ENCODE measurements around the gene NELFCD.

The NELFCD gene

DNA sequence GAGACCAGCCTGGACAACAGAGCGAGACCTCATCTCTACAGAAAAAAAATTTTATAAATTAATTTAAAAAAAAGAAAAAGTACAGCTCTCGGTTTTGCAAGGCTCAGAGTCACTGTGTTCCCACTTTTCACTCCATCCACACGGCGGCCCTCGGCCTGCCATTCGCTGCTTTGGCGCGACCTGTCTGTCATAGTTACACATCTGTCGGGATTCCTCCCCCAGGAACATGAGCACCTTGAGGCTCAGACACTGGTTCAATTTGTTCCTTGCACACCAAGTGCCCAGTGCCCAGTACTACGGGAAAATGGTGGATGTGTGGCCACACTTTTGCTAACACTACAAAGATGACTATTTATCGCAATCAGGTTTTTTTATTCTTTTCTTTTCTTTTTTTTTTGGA, 17.6 kb downstream of the NELFCD start (continued):
- TF ChIP-seq PRDM4 (tag by site-specific recombination; IDR thresholded peaks at IDR 0.05): no peak
- TF ChIP-seq ZNF677 (tag by site-specific recombination; IDR thresholded peaks at IDR 0.05): no peak
- no peak for TF ChIP-seq PRDM2 (tag by site-specific recombination; IDR thresholded peaks at IDR 0.05; ENCODE audit: borderline replicate concordance)
- no peak for TF ChIP-seq ZBTB8A (tag by site-specific recombination; IDR thresholded peaks at IDR 0.05)
- no peak for TF ChIP-seq ZFP3 (tag by site-specific recombination; IDR thresholded peaks at IDR 0.05; ENCODE audit: low read depth)
- no peak for TF ChIP-seq ZEB2 (tag by site-specific recombination; IDR thresholded peaks at IDR 0.05)
- no peak for TF ChIP-seq ZNF513 (tag by site-specific recombination; IDR thresholded peaks at IDR 0.05)
- no peak for TF ChIP-seq ZNF350 (tag by site-specific recombination; IDR thresholded peaks at IDR 0.05)

DNA sequence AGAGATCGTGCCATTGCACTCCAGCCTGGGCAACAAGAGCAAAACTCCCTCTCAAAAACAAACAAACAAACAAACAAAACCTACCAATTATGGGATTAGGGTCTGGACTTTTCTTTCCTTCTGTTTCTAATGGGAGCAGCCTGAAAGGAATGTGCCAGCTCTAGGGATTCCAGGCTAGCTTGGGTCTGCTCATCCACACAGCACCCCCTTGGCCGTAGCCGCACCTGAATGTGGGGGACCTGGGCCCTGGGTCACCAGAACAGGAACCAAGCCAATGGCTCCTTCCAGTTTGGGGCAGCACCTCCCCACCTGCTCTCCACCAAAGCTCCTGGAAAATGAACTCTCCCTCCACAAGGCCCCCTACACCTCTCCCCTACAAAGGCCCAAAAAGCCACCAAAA, 19.3 kb downstream of the NELFCD start:
- Histone ChIP-seq H3K36me3 (ENCODE audit: control insufficient read depth in 2 of 2, insufficient read depth in 1 of 2, low read length in 2 of 2) (peaks cover 10 to 42% of the 10 kb centered on the region in 2 experiments), H3K27ac (ENCODE audit: extremely low read depth, low read depth, low read length) (no peak overlapping the region), H3K9me3 (ENCODE audit: control insufficient read depth, insufficient read depth, low read depth, low read length) (no peaks in the 10 kb centered on the region), H3K4me3 (ENCODE audit: low read depth, low read length) (no peak overlapping the region), H3K4me1 (ENCODE audit: control insufficient read depth, insufficient read depth, low read length) (peaks cover 1% of the 10 kb centered on the region; the same call in 1 of the 2 replicates)
- CTCF ChIA-PET: no interaction called here
- TF ChIP-seq ZNF416 (tag by site-specific recombination; IDR thresholded peaks at IDR 0.05): no peak
- TF ChIP-seq, protein P1, sequence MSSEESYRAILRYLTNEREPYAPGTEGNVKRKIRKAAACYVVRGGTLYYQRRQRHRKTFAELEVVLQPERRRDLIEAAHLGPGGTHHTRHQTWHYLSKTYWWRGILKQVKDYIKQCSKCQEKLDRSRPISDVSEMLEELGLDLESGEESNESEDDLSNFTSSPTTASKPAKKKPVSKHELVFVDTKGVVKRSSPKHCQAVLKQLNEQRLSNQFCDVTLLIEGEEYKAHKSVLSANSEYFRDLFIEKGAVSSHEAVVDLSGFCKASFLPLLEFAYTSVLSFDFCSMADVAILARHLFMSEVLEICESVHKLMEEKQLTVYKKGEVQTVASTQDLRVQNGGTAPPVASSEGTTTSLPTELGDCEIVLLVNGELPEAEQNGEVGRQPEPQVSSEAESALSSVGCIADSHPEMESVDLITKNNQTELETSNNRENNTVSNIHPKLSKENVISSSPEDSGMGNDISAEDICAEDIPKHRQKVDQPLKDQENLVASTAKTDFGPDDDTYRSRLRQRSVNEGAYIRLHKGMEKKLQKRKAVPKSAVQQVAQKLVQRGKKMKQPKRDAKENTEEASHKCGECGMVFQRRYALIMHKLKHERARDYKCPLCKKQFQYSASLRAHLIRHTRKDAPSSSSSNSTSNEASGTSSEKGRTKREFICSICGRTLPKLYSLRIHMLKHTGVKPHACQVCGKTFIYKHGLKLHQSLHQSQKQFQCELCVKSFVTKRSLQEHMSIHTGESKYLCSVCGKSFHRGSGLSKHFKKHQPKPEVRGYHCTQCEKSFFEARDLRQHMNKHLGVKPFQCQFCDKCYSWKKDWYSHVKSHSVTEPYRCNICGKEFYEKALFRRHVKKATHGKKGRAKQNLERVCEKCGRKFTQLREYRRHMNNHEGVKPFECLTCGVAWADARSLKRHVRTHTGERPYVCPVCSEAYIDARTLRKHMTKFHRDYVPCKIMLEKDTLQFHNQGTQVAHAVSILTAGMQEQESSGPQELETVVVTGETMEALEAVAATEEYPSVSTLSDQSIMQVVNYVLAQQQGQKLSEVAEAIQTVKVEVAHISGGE (tag by site-specific recombination; conservative IDR thresholded peaks at IDR 0.05; ENCODE audit: low read depth): no peak
- no peak for TF ChIP-seq ZNF292 (tag by site-specific recombination; IDR thresholded peaks at IDR 0.05; ENCODE audit: borderline replicate concordance, low read depth)
- TF ChIP-seq ZNF654 (tag by site-specific recombination; IDR thresholded peaks at IDR 0.05; ENCODE audit: low read depth): no peak
- TF ChIP-seq GFI1B (tag by site-specific recombination; IDR thresholded peaks at IDR 0.05): no peak
- TF ChIP-seq ZNF837 (tag by site-specific recombination; IDR thresholded peaks at IDR 0.05): no peak
- no peak for TF ChIP-seq ZNF214 (tag by site-specific recombination; IDR thresholded peaks at IDR 0.05; ENCODE audit: borderline replicate concordance)
- TF ChIP-seq ZNF433 (tag by site-specific recombination; IDR thresholded peaks at IDR 0.05; ENCODE audit: low read depth): no peak
- no peak for TF ChIP-seq ZNF10 (tag by site-specific recombination; IDR thresholded peaks at IDR 0.05)
- no peak for TF ChIP-seq ZNF423 (tag by site-specific recombination; IDR thresholded peaks at IDR 0.05)
- no peak for TF ChIP-seq ZNF302 (tag by site-specific recombination; IDR thresholded peaks at IDR 0.05; ENCODE audit: low read depth)
- TF ChIP-seq ZIC2 (tag by site-specific recombination; IDR thresholded peaks at IDR 0.05): no peak
- TF ChIP-seq IKZF3 (tag by site-specific recombination; IDR thresholded peaks at IDR 0.05): no peak
- no peak for TF ChIP-seq ZNF830 (tag by site-specific recombination; IDR thresholded peaks at IDR 0.05; ENCODE audit: low read depth)
- no peak for TF ChIP-seq ZNF394 (tag by site-specific recombination; IDR thresholded peaks at IDR 0.05; ENCODE audit: borderline replicate concordance)
- TF ChIP-seq ZNF324 (tag by site-specific recombination; IDR thresholded peaks at IDR 0.05): no peak
- TF ChIP-seq ZNF510 (tag by site-specific recombination; IDR thresholded peaks at IDR 0.05; ENCODE audit: insufficient replicate concordance): no peak
- POLR2A ChIA-PET: no interaction called here

All from HEK293 (cell line).